Peyer's patch (tissue), 4 donors: ENCODE measurements around the gene STX10. TPM values are rescaled to one million over a fixed set of nuclear protein-coding genes. Genes with fewer than 3 reads are reported as not detected.

Source experiments
- DNase-seq, 3 donors: peaks; one replicate each; pipeline ENCODE4 v3.0.0-alpha.2; 2017 to 2019
- H3K27ac ChIP-seq, 4 donors: fragments of 200-600 bp; sonication (generic); one replicate each; pipeline ENCODE4 v1.5.1; 2016 to 2019
- H3K27me3 ChIP-seq, 2 donors: fragments of 200-600 bp; sonication (generic); one replicate each; pipeline ENCODE4 v1.5.1; 2019
- H3K36me3 ChIP-seq, 3 donors: fragments of 200-600 bp; sonication (generic); one replicate each; pipeline ENCODE4 v1.5.1; 2016 to 2019
- H3K4me1 ChIP-seq, 4 donors: fragments of 200-600 bp; sonication (generic); one replicate each; pipeline ENCODE4 v1.5.1; 2016 to 2019
- H3K4me3 ChIP-seq, 4 donors: fragments of 200-600 bp; sonication (generic); 1 replicate in 3 of 4; 2 replicates in 1 of 4; pipeline ENCODE4 v1.5.1; 2016 to 2019; ENCODE audit warnings: mild to moderate bottlenecking in 1 of 4
- H3K9me3 ChIP-seq, 4 donors: fragments of 200-600 bp; sonication (generic); one replicate each; pipeline ENCODE4 v1.5.1; 2016 to 2019; ENCODE audit warnings: mild to moderate bottlenecking in 1 of 4
- CTCF ChIP-seq, 6 experiments: fragments of 450-650 bp in 4 of 6; fragments of 200-600 bp in 2 of 6; sonication (generic) in 1 of 6; IDR thresholded peaks; one replicate each; pipeline ENCODE4 v1.5.1; 2017 to 2019; ENCODE audit warnings: antibody characterized with exemption in 6 of 6, mild to moderate bottlenecking in 3 of 6, moderate library complexity in 1 of 6
- POLR2A ChIP-seq, 2 donors: fragments of 450-650 bp; IDR thresholded peaks; one replicate each; pipeline ENCODE4 v1.5.1; 2017; ENCODE audit warnings: antibody characterized with exemption in 2 of 2, mild to moderate bottlenecking in 2 of 2, moderate library complexity in 2 of 2
- total RNA-seq, 4 donors: library from RNA; depleted of rRNA; stranded (reverse); fragments of >200 nt; gene quantifications; one replicate each; pipeline ENCODE4 v1.1.0, GENCODE V29; 2016

STX10 gene
- total RNA-seq = 100 to 1,000 TPM in 2 of 4 donors, 10 to 100 TPM in 2; 78.1 to 199 (median 107) TPM

- peak within 1 kb of the TSS; percentile 94 to 99 (median 98) for H3K27ac ChIP-seq
- H3K4me1 ChIP-seq = peaks cover 0 to 25% (median 2%) of the 10 kb centered on the region in 4 donors
- H3K4me3 ChIP-seq = peak within 1 kb of the TSS; percentile 72 to 93 (median 88)
- peak; percentile 93 to 98 (median 96) for DNase-seq
- TF ChIP-seq POLR2A (IDR thresholded peaks at IDR 0.05) (peak; percentile 57 to 83), CTCF (IDR thresholded peaks at IDR 0.05) (peak; percentile 55 to 85 (median 68))
- H3K36me3 ChIP-seq = peaks cover 0 to 2% (median 0%) of the 10 kb centered on the region in 3 donors
- no peaks in the 10 kb centered on the region for H3K27me3 ChIP-seq
- H3K9me3 ChIP-seq = no peaks in the 10 kb centered on the region
Measured at GRCh38 chr19:13150187-13150930, at the start of gene STX10, which contains the start of gene IER2. Gene STX10, minus strand, starts transcription at chr19:13150375. Its CDS starts 202 bp downstream, at chr19:13150173. Gene IER2, plus strand, starts transcription at chr19:13150411. Its CDS starts 2,776 bp downstream, at chr19:13153187.

- TF ChIP-seq CTCF (IDR thresholded peaks at IDR 0.05) = no peak
- TF ChIP-seq POLR2A (IDR thresholded peaks at IDR 0.05) = no peak
- H3K36me3 ChIP-seq = no peaks in the 10 kb centered on the region
- H3K27me3 ChIP-seq = no peaks in the 10 kb centered on the region
- DNase-seq = no peak
- H3K4me3 ChIP-seq = no peak overlapping the region
- no peaks in the 10 kb centered on the region for H3K9me3 ChIP-seq
- no peak overlapping the region for H3K27ac ChIP-seq
- H3K4me1 ChIP-seq = peaks cover 0 to 9% (median 0%) of the 10 kb centered on the region in 4 donors
Measured at GRCh38 chr19:13198634-13199033, 48.5 kb upstream of the STX10 start.

GRCh38 chr19:13195678-13196077 lies 45.5 kb upstream of the STX10 start:
- H3K4me1 ChIP-seq = peaks cover 0 to 19% (median 0%) of the 10 kb centered on the region in 4 donors
- H3K27me3 ChIP-seq = no peaks in the 10 kb centered on the region
- peak; percentile 72 to 92 (median 84) for DNase-seq
- TF ChIP-seq POLR2A (IDR thresholded peaks at IDR 0.05) = no peak
- TF ChIP-seq CTCF (IDR thresholded peaks at IDR 0.05) = peak; percentile 48 to 57 (median 50)
- no peaks in the 10 kb centered on the region for H3K9me3 ChIP-seq
- peak overlapping the region in 2 of 4 donors; percentile 33 to 39 for H3K27ac ChIP-seq
- no peak overlapping the region for H3K4me3 ChIP-seq
- H3K36me3 ChIP-seq = no peaks in the 10 kb centered on the region

GRCh38 chr19:13190781-13191540 lies 40.8 kb upstream of the STX10 start:
- peak in 2 of 3 donors; percentile 89 for DNase-seq
- peak; percentile 14 to 63 for TF ChIP-seq POLR2A (IDR thresholded peaks at IDR 0.05)
- TF ChIP-seq CTCF (IDR thresholded peaks at IDR 0.05) = peak in 3 of 6 experiments; percentile 3 to 20 (median 13)
- Histone ChIP-seq H3K36me3 (no peaks in the 10 kb centered on the region), H3K9me3 (no peaks in the 10 kb centered on the region), H3K27me3 (no peaks in the 10 kb centered on the region), H3K4me3 (peak overlapping the region in 1 of 4 donors; percentile 27), H3K4me1 (peaks cover 0 to 19% (median 0%) of the 10 kb centered on the region in 4 donors), H3K27ac (peak overlapping the region in 3 of 4 donors; percentile 46 to 92 (median 85))

- Histone ChIP-seq H3K9me3 (no peaks in the 10 kb centered on the region), H3K4me1 (peaks cover 0 to 10% (median 0%) of the 10 kb centered on the region in 4 donors), H3K27me3 (no peaks in the 10 kb centered on the region), H3K36me3 (no peaks in the 10 kb centered on the region), H3K4me3 (no peak overlapping the region), H3K27ac (no peak overlapping the region)
- TF ChIP-seq POLR2A (IDR thresholded peaks at IDR 0.05) = no peak
- no peak for TF ChIP-seq CTCF (IDR thresholded peaks at IDR 0.05)
- no peak for DNase-seq
Measured at GRCh38 chr19:13189600-13189999, 39.4 kb upstream of the STX10 start.
